ENCODE measurements around the gene PCBP2.
"Not testable (repeated sequence)": the region's sequence is repeated elsewhere in the genome, so short reads cannot be mapped to it uniquely, and the experiment has no call there.

Gene PCBP2

DNA sequence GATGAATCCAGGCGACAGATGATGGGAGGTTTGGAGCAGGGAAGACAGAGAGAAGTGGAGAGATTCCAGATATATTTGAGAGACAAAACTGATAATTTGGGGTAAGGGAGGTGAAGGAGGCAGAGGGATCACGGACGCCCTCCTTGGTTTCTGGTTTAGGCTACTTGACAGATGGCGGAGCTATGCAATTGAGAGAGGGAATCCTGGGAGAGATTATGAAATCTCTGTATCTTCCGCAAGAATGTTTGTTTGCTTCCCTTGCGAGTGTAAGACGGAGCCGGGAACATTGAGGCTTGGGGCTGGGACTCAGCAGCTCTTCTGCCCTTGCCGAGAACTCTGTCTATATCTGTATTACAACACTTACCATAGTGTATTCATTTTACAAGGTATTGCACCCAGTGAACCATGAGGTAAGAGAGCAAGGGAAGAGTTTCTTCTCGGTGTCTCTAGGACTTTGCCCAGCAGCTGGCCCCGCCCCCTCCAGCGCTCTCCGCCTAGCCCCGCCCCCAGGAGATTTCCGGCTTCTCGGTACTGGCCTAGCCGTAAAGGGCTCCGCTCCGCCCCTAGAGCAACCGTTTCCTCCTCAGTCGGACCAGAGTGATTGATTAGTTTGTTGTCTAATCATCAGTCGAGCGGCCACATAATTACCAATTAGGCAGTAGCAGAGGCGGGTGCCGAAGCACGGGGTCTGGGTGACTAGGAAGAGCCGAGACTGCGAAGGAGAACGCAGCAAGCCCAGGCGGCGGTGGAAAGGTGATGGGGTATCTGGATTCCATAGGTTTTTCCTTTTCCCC lies 10.7 kb upstream of the PCBP2 start, which contains the start of gene PRR13:
PRR13 (plus strand) TSS at position 695 of the 794 bp plus-strand sequence. CDS start 981 bp downstream, outside the sequence.
- peak; percentile 100 for DNase-seq (ENCODE audit: low spot score)

GRCh38 chr12:53443955-53444354 lies 7.9 kb upstream of the PCBP2 start:
- DNase-seq (ENCODE audit: low spot score) = peak; percentile 52

- DNase-seq (ENCODE audit: low spot score) = not testable (repeated sequence)
These were observed 7.1 kb upstream of the PCBP2 start for GRCh38 chr12:53444593-53445325.

DNA sequence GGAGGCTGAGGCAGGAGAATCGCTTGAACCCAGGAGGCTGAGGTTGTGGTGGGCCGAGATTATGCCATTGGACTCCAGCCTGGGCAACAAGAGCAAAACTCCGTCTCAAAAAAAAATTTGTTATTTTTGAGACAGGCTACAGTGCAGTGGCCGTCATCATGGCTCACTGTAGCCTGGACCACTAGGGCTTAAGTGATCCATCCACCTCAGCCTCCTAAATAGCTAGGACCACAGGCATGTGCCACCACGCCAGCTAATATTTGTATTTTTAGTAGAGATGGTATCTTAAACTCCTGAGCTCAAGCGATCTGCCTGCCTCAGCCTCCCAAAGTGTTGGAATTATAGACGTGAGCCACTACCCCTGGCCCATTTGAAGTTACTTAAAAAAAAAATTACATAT lies 966 bp upstream of the PCBP2 start:
- DNase-seq (ENCODE audit: low spot score) = no peak

GRCh38 chr12:53452159-53453077 lies 516 bp downstream of the PCBP2 start:
- peak; percentile 83 for DNase-seq (ENCODE audit: low spot score)

DNA sequence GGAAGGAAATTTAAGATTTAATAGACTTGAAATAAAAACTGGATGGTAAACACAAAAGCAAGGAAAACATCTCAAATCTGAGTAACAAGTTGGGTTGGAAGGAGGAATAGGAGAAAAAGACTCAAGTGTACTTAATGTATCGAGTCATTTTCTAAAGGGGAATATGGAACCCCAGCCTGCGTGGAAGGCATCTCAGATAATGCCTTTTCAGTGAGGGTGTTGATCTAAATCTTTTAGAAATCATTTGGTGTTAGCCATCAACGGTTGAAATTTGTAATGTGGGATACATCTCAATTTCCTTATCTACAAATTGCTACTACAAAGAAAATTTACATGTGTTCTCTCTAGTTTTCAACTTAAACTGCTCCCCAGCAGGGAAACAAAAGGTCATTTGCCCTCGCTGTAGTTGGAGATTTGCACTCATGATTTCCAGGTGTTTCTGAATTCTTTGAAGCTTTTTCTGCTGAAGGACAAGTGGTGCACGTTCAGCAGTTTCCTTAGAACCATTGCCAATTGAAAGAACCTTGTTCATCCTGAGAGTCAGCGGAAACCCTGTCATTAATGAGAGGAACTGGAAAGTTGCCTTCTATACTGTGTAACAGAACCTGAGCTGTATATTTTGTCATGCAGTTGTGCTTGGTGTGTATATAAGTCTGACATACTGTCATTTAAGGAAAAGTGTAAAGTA lies 2.2 kb downstream of the PCBP2 start:
- DNase-seq (ENCODE audit: low spot score) = no peak

DNA sequence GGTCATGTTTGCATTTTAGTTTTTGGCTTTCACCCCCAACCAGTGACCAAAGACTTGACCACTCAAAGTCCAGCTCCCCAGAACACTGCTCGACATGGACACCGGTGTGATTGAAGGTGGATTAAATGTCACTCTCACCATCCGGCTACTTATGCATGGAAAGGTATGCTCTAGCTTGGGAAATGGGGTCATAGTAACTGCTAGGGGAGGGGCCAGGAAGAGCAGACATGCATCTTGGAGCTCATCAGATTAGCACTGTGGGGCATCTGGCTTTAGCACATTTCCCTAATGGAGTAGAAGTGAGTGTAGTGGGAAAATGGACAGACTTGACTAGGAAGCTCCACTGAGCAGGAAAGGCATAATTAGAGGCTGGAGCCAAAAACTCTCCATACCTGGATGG lies 2.8 kb downstream of the PCBP2 start:
- DNase-seq (ENCODE audit: low spot score) = no peak

- no peak for DNase-seq (ENCODE audit: low spot score)
These were observed 4.9 kb downstream of the PCBP2 start for GRCh38 chr12:53456654-53457366.

- DNase-seq (ENCODE audit: low spot score) = no peak
These were observed 7.2 kb downstream of the PCBP2 start for GRCh38 chr12:53459097-53459496.

DNA sequence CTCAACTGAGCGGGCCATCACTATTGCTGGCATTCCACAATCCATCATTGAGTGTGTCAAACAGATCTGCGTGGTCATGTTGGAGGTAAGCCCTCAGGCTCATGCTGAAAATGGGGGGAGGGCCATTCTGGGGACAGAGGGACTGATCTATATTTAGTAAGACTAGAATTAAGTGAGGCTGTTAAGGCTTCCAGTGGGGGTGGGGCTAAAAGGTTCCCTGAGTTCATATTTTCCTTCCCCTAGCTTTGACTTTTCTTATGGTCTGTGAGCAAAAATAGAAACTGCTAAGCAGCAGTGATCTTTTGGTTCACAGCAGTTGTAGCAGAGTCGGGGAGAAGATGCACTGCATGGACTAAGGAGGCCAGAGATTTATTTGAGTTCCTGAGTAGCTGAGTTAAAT lies 9.2 kb downstream of the PCBP2 start:
- no peak for DNase-seq (ENCODE audit: low spot score)

GRCh38 chr12:53461591-53461990 lies 9.7 kb downstream of the PCBP2 start:
- DNase-seq (ENCODE audit: low spot score) = no peak

DNA sequence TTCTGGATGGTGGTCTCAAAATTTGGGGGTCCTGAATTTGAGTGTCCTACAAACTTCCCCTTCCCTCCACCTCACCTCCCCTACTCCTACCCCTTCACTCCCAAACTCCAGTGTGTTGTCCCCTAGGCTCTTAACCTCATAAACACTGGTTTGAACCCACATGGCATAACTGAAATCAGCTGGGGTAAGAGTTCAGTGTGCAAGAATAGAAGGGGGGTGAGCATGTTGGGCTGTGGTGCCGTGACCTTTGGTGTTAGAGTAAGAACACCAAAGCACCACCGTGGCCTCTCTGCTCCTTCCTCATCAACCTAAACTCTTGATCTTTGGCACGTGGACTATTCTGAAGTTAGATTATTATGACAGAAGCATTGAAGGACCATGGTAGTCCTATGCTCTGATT lies 11.0 kb downstream of the PCBP2 start:
- DNase-seq (ENCODE audit: low spot score) = no peak

GRCh38 chr12:53463802-53464560 lies 12.1 kb downstream of the PCBP2 start:
- no peak for DNase-seq (ENCODE audit: low spot score)

GRCh38 chr12:53464685-53465418 lies 12.9 kb downstream of the PCBP2 start:
- no peak for DNase-seq (ENCODE audit: low spot score)

DNA sequence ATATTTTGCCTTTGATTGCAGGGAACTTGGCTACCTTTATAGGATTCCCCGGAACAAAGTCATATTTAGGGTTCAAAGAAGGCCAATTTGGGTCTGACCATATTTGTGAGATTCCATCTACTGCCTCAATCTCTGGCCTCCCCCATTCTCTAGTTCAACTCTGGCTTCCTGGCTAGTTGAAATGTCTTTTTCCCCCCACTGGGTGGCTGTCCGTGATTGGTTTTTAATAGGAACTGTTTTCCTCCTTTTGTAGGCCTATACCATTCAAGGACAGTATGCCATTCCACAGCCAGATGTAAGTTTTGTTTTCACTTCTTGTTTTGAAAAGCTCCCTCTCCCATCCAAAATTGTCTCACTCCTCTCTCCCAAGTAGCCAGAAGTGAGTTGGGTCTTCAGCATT lies 13.8 kb downstream of the PCBP2 start:
- DNase-seq (ENCODE audit: low spot score) = no peak

DNA sequence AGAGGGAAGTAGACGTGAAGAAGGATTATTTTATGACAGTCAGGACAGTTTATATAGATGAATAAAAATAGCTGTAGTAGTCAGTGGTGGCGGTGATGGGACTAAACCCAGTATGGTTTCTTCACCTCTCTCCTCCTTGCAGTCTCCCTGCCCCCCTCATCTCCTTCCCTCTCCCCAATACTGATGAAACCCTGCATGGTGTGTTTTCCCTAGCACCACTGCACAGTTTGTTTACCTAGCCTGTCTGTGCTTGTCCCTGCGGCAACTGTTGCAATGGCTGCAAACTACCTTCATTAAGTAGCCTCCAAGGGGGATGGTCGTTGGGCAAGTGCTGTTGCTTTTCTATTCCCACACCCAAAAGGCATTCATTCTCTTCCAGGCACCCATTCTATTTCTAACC lies 14.7 kb downstream of the PCBP2 start:
- DNase-seq (ENCODE audit: low spot score) = no peak

DNA sequence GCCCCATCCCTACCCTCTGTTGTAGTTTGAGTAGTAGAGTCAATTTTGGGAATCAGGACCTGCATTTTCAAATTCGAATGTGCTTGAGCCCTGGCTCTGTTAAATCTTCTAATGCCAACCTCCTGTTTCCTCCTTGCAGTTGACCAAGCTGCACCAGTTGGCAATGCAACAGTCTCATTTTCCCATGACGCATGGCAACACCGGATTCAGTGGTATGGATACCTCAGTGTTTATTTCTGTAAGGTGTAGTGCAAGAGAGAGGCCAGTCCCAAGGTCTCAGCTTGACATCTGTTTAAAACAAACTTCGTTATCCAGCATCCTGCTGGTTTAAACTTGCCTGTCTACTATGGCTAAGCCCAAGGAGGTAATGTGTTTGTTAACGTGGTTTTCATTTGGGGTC lies 15.2 kb downstream of the PCBP2 start:
- no peak for DNase-seq (ENCODE audit: low spot score)

GRCh38 chr12:53467880-53468279 lies 16.0 kb downstream of the PCBP2 start:
- DNase-seq (ENCODE audit: low spot score) = no peak

GRCh38 chr12:53468282-53468681 lies 16.4 kb downstream of the PCBP2 start:
- no peak for DNase-seq (ENCODE audit: low spot score)
